ENCODE data around the gene TRABD2B. TPM values are rescaled to one million over a fixed set of nuclear protein-coding genes. Genes with fewer than 3 reads are reported as not detected.

Gene TRABD2B
- total and polyA plus RNA-seq, 2 experiments from 2014 or later = 1.6 to 2.0 TPM

DNA sequence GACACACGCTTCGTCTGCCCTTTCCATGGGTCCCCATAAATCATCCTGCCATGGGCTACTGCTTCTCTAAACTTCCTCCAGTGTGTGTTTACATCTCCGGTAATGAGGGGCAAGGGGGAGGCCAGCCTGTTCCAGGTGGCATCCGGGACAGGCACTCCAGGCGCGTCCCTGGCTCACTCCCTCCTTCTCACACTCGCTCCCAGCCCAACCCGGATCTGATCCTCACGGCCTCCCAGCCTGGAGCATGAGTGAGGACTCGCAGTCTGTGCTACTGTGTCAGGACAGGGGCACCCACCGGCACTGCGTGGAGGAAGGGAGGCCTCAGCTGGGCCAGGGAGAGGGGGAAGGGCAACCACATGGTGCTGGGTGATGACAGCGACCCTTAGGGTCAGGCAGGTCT is 225.4 kb downstream of the TRABD2B start:
- H3K27ac ChIP-seq (ENCODE audit: low read depth) = no peak overlapping the region
- TF ChIP-seq EZH2phosphoT487 (IDR thresholded peaks at IDR 0.05; ENCODE audit: unreplicated experiment) = no peak
- TF ChIP-seq ZNF114 (CRISPR knock-in tag; IDR thresholded peaks at IDR 0.05) = no peak
- TF ChIP-seq POLR2AphosphoS5 (IDR thresholded peaks at IDR 0.05; ENCODE audit: low read depth) = no peak
- TF ChIP-seq CREB1 (CRISPR knock-in tag; IDR thresholded peaks at IDR 0.05; ENCODE audit: low read depth) = no peak
- Mint-ChIP-seq H3K4me3 (no peak overlapping the region), H3K27ac (no peak overlapping the region; the same call in 1 of the 2 replicates), H3K9me3 (no peaks in the 10 kb centered on the region; the same call in 2 of the 3 replicates), H3K27me3 (ENCODE audit: insufficient read depth, low read depth, poor library complexity) (peaks cover 2% of the 10 kb centered on the region), H3K4me1 (peaks cover 23% of the 10 kb centered on the region), H3K36me3 (ENCODE audit: low read depth) (no peaks in the 10 kb centered on the region)
- H3K9me2 ChIP-seq (ENCODE audit: insufficient read depth) = no peaks in the 10 kb centered on the region
- DNase-seq (ENCODE audit: low spot score) (no peak), ATAC-seq (peak; percentile 16; the same call in 1 of the 3 replicates)
- H3F3A ChIP-seq (replicated peaks; ENCODE audit: low read depth) = no peaks in the 10 kb centered on the region
- no peaks in the 10 kb centered on the region for H3K36me3 ChIP-seq (ENCODE audit: insufficient read depth)
- no peak overlapping the region for H3K4me3 ChIP-seq
- H3K4me2 ChIP-seq = no peak overlapping the region
- no peaks in the 10 kb centered on the region for H4K20me1 ChIP-seq (replicated peaks; ENCODE audit: insufficient read depth)
- H3K79me2 ChIP-seq (replicated peaks; ENCODE audit: insufficient read depth) = no peaks in the 10 kb centered on the region
- no peaks in the 10 kb centered on the region; the same call in 1 of the 2 replicates for H3K4me1 ChIP-seq (ENCODE audit: insufficient read depth)
- no peak overlapping the region for H2AFZ ChIP-seq
- H3K27me3 ChIP-seq (ENCODE audit: insufficient read depth) = no peaks in the 10 kb centered on the region

DNA sequence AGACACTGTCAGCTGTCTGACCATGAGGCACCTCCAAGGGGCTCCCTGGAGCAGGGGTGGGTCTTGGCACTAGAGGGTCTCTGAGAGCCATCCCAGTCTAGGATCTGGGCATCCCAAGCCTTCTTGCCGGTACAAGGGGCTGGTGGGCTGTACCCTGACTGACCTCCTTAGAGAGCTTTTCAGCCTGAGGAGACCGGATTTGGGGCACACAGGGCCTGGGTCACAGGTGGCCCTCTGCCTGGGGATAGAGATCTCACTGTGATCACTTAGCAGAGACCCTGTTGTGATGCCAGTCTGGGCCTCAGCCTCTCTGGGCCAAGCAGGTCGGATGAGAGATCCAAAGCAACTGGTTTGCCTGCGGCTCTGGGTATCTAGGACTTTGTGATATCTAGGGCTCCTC is 227.2 kb downstream of the TRABD2B start:
- DNase-seq (ENCODE audit: low spot score) (no peak), ATAC-seq (no peak)
- Histone ChIP-seq H3K9me2 (ENCODE audit: insufficient read depth) (no peaks in the 10 kb centered on the region), H3K4me3 (no peak overlapping the region), H3K27ac (ENCODE audit: low read depth) (no peak overlapping the region), H3F3A (replicated peaks; ENCODE audit: low read depth) (no peaks in the 10 kb centered on the region), H3K27me3 (ENCODE audit: insufficient read depth) (no peaks in the 10 kb centered on the region), H3K4me1 (ENCODE audit: insufficient read depth) (no peaks in the 10 kb centered on the region), H2AFZ (no peak overlapping the region), H3K4me2 (no peak overlapping the region), H4K20me1 (replicated peaks; ENCODE audit: insufficient read depth) (no peaks in the 10 kb centered on the region), H3K79me2 (replicated peaks; ENCODE audit: insufficient read depth) (no peaks in the 10 kb centered on the region), H3K36me3 (ENCODE audit: insufficient read depth) (no peaks in the 10 kb centered on the region)
- Mint-ChIP-seq H3K27ac (no peak overlapping the region), H3K36me3 (ENCODE audit: low read depth) (no peaks in the 10 kb centered on the region), H3K27me3 (ENCODE audit: insufficient read depth, low read depth, poor library complexity) (peaks cover 6% of the 10 kb centered on the region), H3K9me3 (no peaks in the 10 kb centered on the region; the same call in 2 of the 3 replicates), H3K4me3 (no peak overlapping the region), H3K4me1 (peaks cover 8% of the 10 kb centered on the region)
- no peak for TF ChIP-seq ZNF462 (CRISPR knock-in tag; IDR thresholded peaks at IDR 0.05)
- no peak for TF ChIP-seq POLR2AphosphoS5 (IDR thresholded peaks at IDR 0.05; ENCODE audit: low read depth)
- TF ChIP-seq CREB1 (CRISPR knock-in tag; IDR thresholded peaks at IDR 0.05; ENCODE audit: low read depth) = no peak
- no peak for TF ChIP-seq ETS1 (IDR thresholded peaks at IDR 0.05)
- TF ChIP-seq EZH2 (IDR thresholded peaks at IDR 0.05; ENCODE audit: low read depth, unreplicated experiment) = no peak
- TF ChIP-seq ZNF114 (CRISPR knock-in tag; IDR thresholded peaks at IDR 0.05) = no peak
- TF ChIP-seq, protein P1, sequence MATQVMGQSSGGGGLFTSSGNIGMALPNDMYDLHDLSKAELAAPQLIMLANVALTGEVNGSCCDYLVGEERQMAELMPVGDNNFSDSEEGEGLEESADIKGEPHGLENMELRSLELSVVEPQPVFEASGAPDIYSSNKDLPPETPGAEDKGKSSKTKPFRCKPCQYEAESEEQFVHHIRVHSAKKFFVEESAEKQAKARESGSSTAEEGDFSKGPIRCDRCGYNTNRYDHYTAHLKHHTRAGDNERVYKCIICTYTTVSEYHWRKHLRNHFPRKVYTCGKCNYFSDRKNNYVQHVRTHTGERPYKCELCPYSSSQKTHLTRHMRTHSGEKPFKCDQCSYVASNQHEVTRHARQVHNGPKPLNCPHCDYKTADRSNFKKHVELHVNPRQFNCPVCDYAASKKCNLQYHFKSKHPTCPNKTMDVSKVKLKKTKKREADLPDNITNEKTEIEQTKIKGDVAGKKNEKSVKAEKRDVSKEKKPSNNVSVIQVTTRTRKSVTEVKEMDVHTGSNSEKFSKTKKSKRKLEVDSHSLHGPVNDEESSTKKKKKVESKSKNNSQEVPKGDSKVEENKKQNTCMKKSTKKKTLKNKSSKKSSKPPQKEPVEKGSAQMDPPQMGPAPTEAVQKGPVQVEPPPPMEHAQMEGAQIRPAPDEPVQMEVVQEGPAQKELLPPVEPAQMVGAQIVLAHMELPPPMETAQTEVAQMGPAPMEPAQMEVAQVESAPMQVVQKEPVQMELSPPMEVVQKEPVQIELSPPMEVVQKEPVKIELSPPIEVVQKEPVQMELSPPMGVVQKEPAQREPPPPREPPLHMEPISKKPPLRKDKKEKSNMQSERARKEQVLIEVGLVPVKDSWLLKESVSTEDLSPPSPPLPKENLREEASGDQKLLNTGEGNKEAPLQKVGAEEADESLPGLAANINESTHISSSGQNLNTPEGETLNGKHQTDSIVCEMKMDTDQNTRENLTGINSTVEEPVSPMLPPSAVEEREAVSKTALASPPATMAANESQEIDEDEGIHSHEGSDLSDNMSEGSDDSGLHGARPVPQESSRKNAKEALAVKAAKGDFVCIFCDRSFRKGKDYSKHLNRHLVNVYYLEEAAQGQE (IDR thresholded peaks at IDR 0.05; ENCODE audit: unreplicated experiment) = no peak
- TF ChIP-seq EZH2phosphoT487 (IDR thresholded peaks at IDR 0.05; ENCODE audit: unreplicated experiment) = no peak
